IMR-90 (cell line): ENCODE measurements around the gene PRRX1. TPM values are rescaled to one million over a fixed set of nuclear protein-coding genes. Genes with fewer than 3 reads are reported as not detected.

Experiments used
- ATAC-seq: fragments of 200-7000 bp; cut with Tn5 transposase; 2 replicates; pipeline ENCODE4 v1.9.1; 2020; ENCODE audit warnings: low read depth, mild to moderate bottlenecking, moderate library complexity
- BruUV-seq: library from RNA; stranded (reverse); fragments of 400-500 nt; replicated peaks from 2 replicates; lab custom pipeline; 2021; lab: Mats Ljungman, UMichigan
- CTCF ChIA-PET: fragments of 300-600 bp; formaldehyde crosslinking; extraction: SDS; loops from one replicate; lab custom pipeline; 2021; ENCODE audit warnings: antibody characterized with exemption; lab: Yijun Ruan, JAX
- POLR2A ChIA-PET: fragments of 300-600 bp; sonication (Branson Sonifier 250); formaldehyde crosslinking; loops from one replicate; lab custom pipeline; 2022; ENCODE audit warnings: antibody characterized with exemption; ENCODE audit not compliant: unreplicated experiment; lab: Charles Lee
- DNase-seq: peaks from one replicate; pipeline ENCODE4 v3.0.0; 2013
- H2AFZ ChIP-seq: replicated peaks from 2 replicates; pipeline ENCODE3; 2013; ENCODE audit warnings: low read length, mild to moderate bottlenecking; ENCODE audit not compliant: poor library complexity
- H2AK5ac ChIP-seq: 2 replicates; pipeline ENCODE4 v1.6.1; 2013; ENCODE audit warnings: low read depth, low read length, inconsistent platforms
- H2AK9ac ChIP-seq: replicated peaks from 2 replicates; pipeline ENCODE3; 2013; ENCODE audit warnings: mild to moderate bottlenecking, low read depth, low read length, moderate library complexity; ENCODE audit not compliant: poor library complexity
- H2BK120ac ChIP-seq: 2 replicates; pipeline ENCODE4 v1.6.1; 2013; ENCODE audit warnings: low read depth, low read length, inconsistent platforms
- H2BK15ac ChIP-seq: 3 replicates; pipeline ENCODE4 v1.6.1; 2013; ENCODE audit warnings: low read depth, low read length, inconsistent platforms
- H2BK20ac ChIP-seq: 2 replicates; pipeline ENCODE4 v1.6.1; 2013; ENCODE audit warnings: low read depth, mild to moderate bottlenecking, inconsistent platforms, low read length, moderate library complexity
- H2BK5ac ChIP-seq: 2 replicates; pipeline ENCODE4 v1.6.1; 2013; ENCODE audit warnings: mild to moderate bottlenecking, low read depth, low read length, inconsistent platforms; ENCODE audit not compliant: poor library complexity, severe bottlenecking
- H3K14ac ChIP-seq: replicated peaks from 2 replicates; pipeline ENCODE4 v1.6.1; 2013; ENCODE audit warnings: low read depth, low read length, inconsistent platforms
- H3K18ac ChIP-seq: 2 replicates; pipeline ENCODE4 v1.6.1; 2013; ENCODE audit warnings: low read depth, low read length, control low read depth
- H3K23ac ChIP-seq: 2 replicates; pipeline ENCODE4 v1.6.1; 2013; ENCODE audit warnings: low read depth, low read length, inconsistent platforms
- H3K27ac ChIP-seq: 2 replicates; pipeline ENCODE4 v1.5.1; 2013; ENCODE audit warnings: mild to moderate bottlenecking, control low read depth, low read length; ENCODE audit not compliant: insufficient read depth
- H3K27me3 ChIP-seq: 2 replicates; pipeline ENCODE4 v1.6.1; 2013; ENCODE audit warnings: low read length; ENCODE audit not compliant: control insufficient read depth, insufficient read depth
- H3K36me3 ChIP-seq: 2 replicates; pipeline ENCODE4 v1.6.1; 2013; ENCODE audit warnings: low read length, mixed read lengths; ENCODE audit not compliant: control insufficient read depth, insufficient read depth
- H3K4ac ChIP-seq: 2 replicates; pipeline ENCODE4 v1.6.1; 2013; ENCODE audit warnings: low read depth, low read length, inconsistent platforms
- H3K4me1 ChIP-seq: 2 replicates; pipeline ENCODE4 v1.6.1; 2013; ENCODE audit warnings: low read length, mixed read lengths; ENCODE audit not compliant: control insufficient read depth, insufficient read depth
- H3K4me2 ChIP-seq: 2 replicates; pipeline ENCODE4 v1.6.1; 2013; ENCODE audit warnings: low read depth, mild to moderate bottlenecking, control low read depth, low read length, moderate library complexity
- H3K4me3 ChIP-seq: 2 replicates; pipeline ENCODE4 v1.5.1; 2013; ENCODE audit warnings: low read depth, mild to moderate bottlenecking, control low read depth, low read length, moderate library complexity; ENCODE audit not compliant: insufficient read depth
- H3K56ac ChIP-seq: 2 replicates; pipeline ENCODE4 v1.6.1; 2013; ENCODE audit warnings: low read length, inconsistent platforms; ENCODE audit not compliant: insufficient read depth; ENCODE audit errors: extremely low read depth
- H3K79me1 ChIP-seq, 2 experiments: 2 replicates each; pipeline ENCODE4 v1.6.1; 2013; ENCODE audit warnings: low read length in 2 of 2, inconsistent platforms in 1 of 2, low read depth in 1 of 2
- H3K9ac ChIP-seq: 2 replicates; pipeline ENCODE4 v1.6.1; 2013; ENCODE audit warnings: low read depth, low read length, control low read depth
- H3K9me1 ChIP-seq: 2 replicates; pipeline ENCODE4 v1.6.1; 2013; ENCODE audit warnings: low read length, inconsistent platforms; ENCODE audit not compliant: insufficient read depth
- H3K9me3 ChIP-seq: 2 replicates; pipeline ENCODE4 v1.6.1; 2013; ENCODE audit warnings: low read length; ENCODE audit not compliant: control insufficient read depth, insufficient read depth
- H4K20me1 ChIP-seq: 2 replicates; pipeline ENCODE4 v1.6.1; 2013; ENCODE audit warnings: low read length, inconsistent platforms; ENCODE audit not compliant: insufficient read depth
- H4K5ac ChIP-seq: 2 replicates; pipeline ENCODE4 v1.6.1; 2013; ENCODE audit warnings: mild to moderate bottlenecking, low read depth, low read length, control low read depth
- H4K8ac ChIP-seq, 2 experiments: 2 replicates each; pipeline ENCODE4 v1.6.1; 2013; ENCODE audit warnings: low read depth in 2 of 2, low read length in 2 of 2, control low read depth in 1 of 2, inconsistent platforms in 1 of 2
- H4K91ac ChIP-seq: 2 replicates; pipeline ENCODE4 v1.6.1; 2013; ENCODE audit warnings: low read depth, low read length, inconsistent platforms; ENCODE audit not compliant: insufficient read depth
- BHLHE40 ChIP-seq: fragments of 150-350 bp; IDR thresholded peaks from 2 replicates; pipeline ENCODE4 v1.6.1; 2016; ENCODE audit warnings: mild to moderate bottlenecking, low read depth, low read length
- CEBPB ChIP-seq: IDR thresholded peaks from 2 replicates; pipeline ENCODE4 v1.6.1; 2012; ENCODE audit warnings: low read depth, low read length, improper control_type of control experiment
- CHD1 ChIP-seq: IDR thresholded peaks from 2 replicates; pipeline ENCODE4 v1.6.1; 2012; ENCODE audit warnings: low read depth, low read length, improper control_type of control experiment
- FOS ChIP-seq: fragments of 150-350 bp; IDR thresholded peaks from 2 replicates; pipeline ENCODE4 v1.6.1; 2016; ENCODE audit warnings: low read depth, low read length
- MAFK ChIP-seq: IDR thresholded peaks from 2 replicates; pipeline ENCODE4 v1.6.1; 2012; ENCODE audit warnings: low read depth, low read length, improper control_type of control experiment
- MAZ ChIP-seq: IDR thresholded peaks from 2 replicates; pipeline ENCODE4 v1.6.1; 2012; ENCODE audit warnings: low read depth, mild to moderate bottlenecking, low read length, improper control_type of control experiment, moderate library complexity, borderline replicate concordance
- MXI1 ChIP-seq: IDR thresholded peaks from 2 replicates; pipeline ENCODE4 v1.6.1; 2012; ENCODE audit warnings: low read depth, mild to moderate bottlenecking, low read length, moderate library complexity, borderline replicate concordance
- NFE2L2 ChIP-seq: fragments of 150-350 bp; IDR thresholded peaks from 2 replicates; pipeline ENCODE4 v1.6.1; 2016; ENCODE audit warnings: low read depth, mild to moderate bottlenecking, low read length
- POLR2A ChIP-seq: IDR thresholded peaks from 2 replicates; pipeline ENCODE4 v1.6.1; 2012; ENCODE audit warnings: mild to moderate bottlenecking, low read depth, low read length
- RAD21 ChIP-seq: IDR thresholded peaks from 2 replicates; pipeline ENCODE4 v1.6.1; 2012; ENCODE audit warnings: low read length, improper control_type of control experiment
- RCOR1 ChIP-seq: IDR thresholded peaks from 2 replicates; pipeline ENCODE4 v1.6.1; 2012; ENCODE audit warnings: mild to moderate bottlenecking, low read length, improper control_type of control experiment; ENCODE audit not compliant: insufficient replicate concordance
- RFX5 ChIP-seq: IDR thresholded peaks from 2 replicates; pipeline ENCODE4 v1.8.0; 2012; ENCODE audit warnings: low read depth, mild to moderate bottlenecking, low read length, moderate library complexity
- SMC3 ChIP-seq: fragments of 150-350 bp; IDR thresholded peaks from 2 replicates; pipeline ENCODE4 v1.6.1; 2016; ENCODE audit warnings: low read depth, mild to moderate bottlenecking, antibody characterized with exemption, low read length, moderate library complexity
- USF2 ChIP-seq: fragments of 150-350 bp; IDR thresholded peaks from 2 replicates; pipeline ENCODE4 v1.6.1; 2017; ENCODE audit warnings: mild to moderate bottlenecking, antibody characterized with exemption, low read length, low read depth
- WGBS, 2 experiments: methylation state at CpG; one replicate each; pipeline versions ENCODE4 v1.1.5 to v1.1.7; 2013; ENCODE audit warnings: missing lambda C conversion rate in 2 of 2; ENCODE audit not compliant: insufficient read length in 1 of 2; ENCODE audit errors: extremely low coverage in 2 of 2; 5-methylcytosine and 5-hydroxymethylcytosine counted together
- dilution Hi-C: fragments of 300-500 bp; cut with HindIII; formaldehyde crosslinking; loops from one replicate; pipeline ENCODE4 v1.14.3; 2018; ENCODE audit warnings: low sequenced_read_pairs; ENCODE audit not compliant: unreplicated experiment
- in situ Hi-C: fragments of 300-500 bp; cut with MboI; formaldehyde crosslinking; loops from 3 replicates; pipeline ENCODE4 v1.14.3; 2019; ENCODE audit warnings: low sequenced_read_pairs, inconsistent platforms, mixed read lengths
- intact Hi-C: fragments of 100-400 bp; cut with micrococcal nuclease; formaldehyde crosslinking; loops from 2 replicates; pipeline ENCODE4 v1.10.0; 2022
- polyA plus RNA-seq, 3 experiments: library from polyadenylated mRNA; depleted of rRNA; stranded (reverse); fragments of >200 nt; gene quantifications; 2 replicates each; pipeline ENCODE4 v1.2.3, GENCODE V29; 2012; ENCODE audit warnings: low replicate concordance in 1 of 3
- total RNA-seq: library from RNA; depleted of rRNA; stranded (reverse); fragments of >200 nt; gene quantifications from 2 replicates; pipeline ENCODE4 v1.2.3, GENCODE V29; 2012
- TF ChIP-seq, protein P1 (sequence below): conservative IDR thresholded peaks from 2 replicates; pipeline ENCODE4 v1.5.1; 2012; ENCODE audit warnings: mild to moderate bottlenecking, low read depth, low read length, improper control_type of control experiment
- TF ChIP-seq, protein P2 (sequence below): fragments of 150-350 bp; IDR thresholded peaks from 2 replicates; pipeline ENCODE4 v1.6.1; 2016; ENCODE audit warnings: low read depth, mild to moderate bottlenecking, low read length, moderate library complexity, borderline replicate concordance

Gene PRRX1
- total and polyA plus RNA-seq, 2 of the 4 experiments (the other 2 are of a cell fraction): 50.0 to 65.4 TPM

DNA sequence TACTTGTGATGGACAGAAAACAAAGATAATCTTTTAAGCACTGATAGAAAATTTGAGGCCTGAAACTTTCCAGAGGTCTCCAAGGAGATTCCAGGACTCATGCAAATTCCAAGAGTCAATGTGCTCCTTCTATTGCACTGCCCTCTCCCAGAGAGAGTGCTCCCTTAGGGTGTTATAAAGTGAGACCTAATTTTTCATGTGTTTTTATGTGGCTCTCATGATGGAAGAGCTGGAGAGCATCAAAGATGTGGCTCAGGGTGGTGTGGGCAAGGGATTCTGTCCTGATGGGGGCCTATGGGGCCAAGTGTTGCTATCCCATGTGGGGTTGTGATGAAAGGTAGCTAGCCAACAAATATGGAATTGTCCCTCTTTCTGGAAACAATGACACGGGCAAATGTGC, 101.3 kb downstream of the PRRX1 start:
- no peaks in the 10 kb centered on the region for H3K9me3 ChIP-seq
- H2AK5ac ChIP-seq: 0 out of 2 replicates have a peak overlapping the region, but pooled peaks have one; percentile 26
- H2BK20ac ChIP-seq: no peak overlapping the region
- no peak overlapping the region for H3K4me3 ChIP-seq
- peak overlapping the region; percentile 32; the same call in 1 of the 3 replicates for H2BK15ac ChIP-seq
- no peaks in the 10 kb centered on the region for H4K20me1 ChIP-seq
- H3K27me3 ChIP-seq: no peaks in the 10 kb centered on the region
- no peak overlapping the region for H3K4ac ChIP-seq
- no peak overlapping the region for H4K8ac ChIP-seq
- no peak overlapping the region for H3K27ac ChIP-seq
- TF ChIP-seq CEBPB: no peak
- no peak for TF ChIP-seq BHLHE40
- no peak for TF ChIP-seq RAD21
- no peak for TF ChIP-seq POLR2A
- no peak for TF ChIP-seq USF2
- TF ChIP-seq, protein P1, sequence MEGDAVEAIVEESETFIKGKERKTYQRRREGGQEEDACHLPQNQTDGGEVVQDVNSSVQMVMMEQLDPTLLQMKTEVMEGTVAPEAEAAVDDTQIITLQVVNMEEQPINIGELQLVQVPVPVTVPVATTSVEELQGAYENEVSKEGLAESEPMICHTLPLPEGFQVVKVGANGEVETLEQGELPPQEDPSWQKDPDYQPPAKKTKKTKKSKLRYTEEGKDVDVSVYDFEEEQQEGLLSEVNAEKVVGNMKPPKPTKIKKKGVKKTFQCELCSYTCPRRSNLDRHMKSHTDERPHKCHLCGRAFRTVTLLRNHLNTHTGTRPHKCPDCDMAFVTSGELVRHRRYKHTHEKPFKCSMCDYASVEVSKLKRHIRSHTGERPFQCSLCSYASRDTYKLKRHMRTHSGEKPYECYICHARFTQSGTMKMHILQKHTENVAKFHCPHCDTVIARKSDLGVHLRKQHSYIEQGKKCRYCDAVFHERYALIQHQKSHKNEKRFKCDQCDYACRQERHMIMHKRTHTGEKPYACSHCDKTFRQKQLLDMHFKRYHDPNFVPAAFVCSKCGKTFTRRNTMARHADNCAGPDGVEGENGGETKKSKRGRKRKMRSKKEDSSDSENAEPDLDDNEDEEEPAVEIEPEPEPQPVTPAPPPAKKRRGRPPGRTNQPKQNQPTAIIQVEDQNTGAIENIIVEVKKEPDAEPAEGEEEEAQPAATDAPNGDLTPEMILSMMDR: no peak
- no peak for TF ChIP-seq RCOR1
- no peak for TF ChIP-seq CHD1
- TF ChIP-seq MXI1: no peak
- no peak for TF ChIP-seq MAZ
- TF ChIP-seq RFX5: no peak
- TF ChIP-seq NFE2L2: no peak
- TF ChIP-seq, protein P2, sequence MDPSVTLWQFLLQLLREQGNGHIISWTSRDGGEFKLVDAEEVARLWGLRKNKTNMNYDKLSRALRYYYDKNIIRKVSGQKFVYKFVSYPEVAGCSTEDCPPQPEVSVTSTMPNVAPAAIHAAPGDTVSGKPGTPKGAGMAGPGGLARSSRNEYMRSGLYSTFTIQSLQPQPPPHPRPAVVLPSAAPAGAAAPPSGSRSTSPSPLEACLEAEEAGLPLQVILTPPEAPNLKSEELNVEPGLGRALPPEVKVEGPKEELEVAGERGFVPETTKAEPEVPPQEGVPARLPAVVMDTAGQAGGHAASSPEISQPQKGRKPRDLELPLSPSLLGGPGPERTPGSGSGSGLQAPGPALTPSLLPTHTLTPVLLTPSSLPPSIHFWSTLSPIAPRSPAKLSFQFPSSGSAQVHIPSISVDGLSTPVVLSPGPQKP: no peak
- TF ChIP-seq MAFK: no peak
- TF ChIP-seq FOS: no peak
- TF ChIP-seq SMC3: no peak
- no peaks in the 10 kb centered on the region for H3K79me1 ChIP-seq
- no peaks in the 10 kb centered on the region for H3K4me1 ChIP-seq
- no peak for DNase-seq
- no peak for ATAC-seq
- H3K9me1 ChIP-seq: no peaks in the 10 kb centered on the region
- H4K5ac ChIP-seq: no peak overlapping the region
- H4K91ac ChIP-seq: no peak overlapping the region
- CTCF ChIA-PET: interaction anchor here (0.7 to 1.3 kb wide), 4 partner anchors 11 to 126 kb away, joined by 3 to 5 read pairs (median 3); no protein-coding TSS in a partner anchor
- H2BK5ac ChIP-seq: no peak overlapping the region
- in situ Hi-C loops (loop anchor here (25.0 kb wide), 1 partner anchor 828 kb away; no protein-coding TSS in a partner anchor), dilution Hi-C loops (no loop called here), intact Hi-C loops (loop anchor here (1.0 to 2.0 kb wide), 5 partner anchors 100 to 836 kb away; partner anchors contain the start of genes GORAB and PRRX1)
- H2AFZ ChIP-seq: no peak overlapping the region
- 0 out of 2 replicates have a peak overlapping the region, but pooled peaks have one; percentile 23 for H3K14ac ChIP-seq
- POLR2A ChIA-PET: no interaction called here
- H2AK9ac ChIP-seq: no peak overlapping the region
- H2BK120ac ChIP-seq: peak overlapping the region; percentile 26; the same call in 1 of the 2 replicates
- no peak overlapping the region for H3K23ac ChIP-seq
- no peak overlapping the region for H3K56ac ChIP-seq
- H3K18ac ChIP-seq: no peak overlapping the region
- no peaks in the 10 kb centered on the region for H3K36me3 ChIP-seq
- no TSS peak for BruUV-seq
- H3K4me2 ChIP-seq: no peak overlapping the region
- no peak overlapping the region for H3K9ac ChIP-seq
- WGBS, 2 experiments: no CpG with 5 or more reads among the region's 1 CpG
